Measurements from ENCODE around the gene FZD4.

DNA sequence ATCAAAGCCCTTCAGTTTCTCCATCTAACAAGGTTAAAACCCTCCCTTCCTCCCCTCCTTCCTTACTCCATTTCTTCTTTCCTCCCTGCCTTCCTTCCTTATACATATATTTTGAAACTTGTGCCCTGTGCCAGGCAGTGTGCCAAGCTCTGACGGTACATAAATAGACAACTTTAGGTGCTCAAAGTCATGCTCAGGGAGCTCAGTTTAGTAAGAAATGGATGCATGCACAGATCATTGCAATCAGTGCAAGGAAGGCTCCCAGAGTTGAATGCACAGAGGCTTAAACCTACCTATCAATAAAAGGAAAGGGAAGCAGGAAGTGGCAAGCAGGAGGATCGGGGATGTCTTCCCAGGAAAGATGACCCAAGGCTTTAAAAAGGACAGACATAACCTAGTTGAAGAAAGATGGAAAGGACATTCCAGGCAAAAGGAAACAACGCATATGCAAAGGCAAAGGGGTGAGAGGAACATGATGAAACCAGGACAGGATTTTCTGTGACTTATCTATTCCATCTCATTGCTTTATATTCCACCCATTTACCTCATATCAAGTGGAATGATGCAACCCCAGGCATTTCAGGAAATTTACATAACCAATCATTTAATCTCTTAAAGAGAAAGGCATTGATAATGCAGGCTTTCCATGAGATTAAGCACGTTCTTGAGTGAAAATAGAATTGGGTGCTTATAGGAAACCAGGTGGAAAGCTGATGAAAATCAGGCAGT is 13.2 kb downstream of the FZD4 start:
- TF ChIP-seq, protein P1, sequence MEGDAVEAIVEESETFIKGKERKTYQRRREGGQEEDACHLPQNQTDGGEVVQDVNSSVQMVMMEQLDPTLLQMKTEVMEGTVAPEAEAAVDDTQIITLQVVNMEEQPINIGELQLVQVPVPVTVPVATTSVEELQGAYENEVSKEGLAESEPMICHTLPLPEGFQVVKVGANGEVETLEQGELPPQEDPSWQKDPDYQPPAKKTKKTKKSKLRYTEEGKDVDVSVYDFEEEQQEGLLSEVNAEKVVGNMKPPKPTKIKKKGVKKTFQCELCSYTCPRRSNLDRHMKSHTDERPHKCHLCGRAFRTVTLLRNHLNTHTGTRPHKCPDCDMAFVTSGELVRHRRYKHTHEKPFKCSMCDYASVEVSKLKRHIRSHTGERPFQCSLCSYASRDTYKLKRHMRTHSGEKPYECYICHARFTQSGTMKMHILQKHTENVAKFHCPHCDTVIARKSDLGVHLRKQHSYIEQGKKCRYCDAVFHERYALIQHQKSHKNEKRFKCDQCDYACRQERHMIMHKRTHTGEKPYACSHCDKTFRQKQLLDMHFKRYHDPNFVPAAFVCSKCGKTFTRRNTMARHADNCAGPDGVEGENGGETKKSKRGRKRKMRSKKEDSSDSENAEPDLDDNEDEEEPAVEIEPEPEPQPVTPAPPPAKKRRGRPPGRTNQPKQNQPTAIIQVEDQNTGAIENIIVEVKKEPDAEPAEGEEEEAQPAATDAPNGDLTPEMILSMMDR (IDR thresholded peaks at IDR 0.05): no peak
- TF ChIP-seq POLR2AphosphoS5 (IDR thresholded peaks at IDR 0.05; ENCODE audit: insufficient read depth in 1 of 2, low read depth in 1 of 2): no peak
